Smooth muscle cell (in vitro differentiated cells): ENCODE results near the gene COX14. TPM values are rescaled to one million over a fixed set of nuclear protein-coding genes. Genes with fewer than 3 reads are reported as not detected.

Experiments
- DNase-seq: peaks from one replicate; lab custom pipeline; 2025; ENCODE audit not compliant: unreplicated experiment; lab: John Stamatoyannopoulos, UW
- H2AFZ ChIP-seq: fragments of 200-600 bp; sonication (generic); 2 replicates; pipeline ENCODE4 v1.6.0; 2016; ENCODE audit warnings: antibody characterized with exemption, low read depth, mild to moderate bottlenecking
- H3F3A ChIP-seq: fragments of 200-600 bp; sonication (generic); 2 replicates; pipeline ENCODE4 v1.6.0; 2017; ENCODE audit warnings: antibody characterized with exemption, low read depth
- H3K27ac ChIP-seq: fragments of 200-600 bp; sonication (generic); 2 replicates; pipeline ENCODE4 v1.5.1; 2016; ENCODE audit warnings: low read depth, mild to moderate bottlenecking
- H3K27me3 ChIP-seq: fragments of 200-600 bp; sonication (generic); 2 replicates; pipeline ENCODE4 v1.6.1; 2016; ENCODE audit warnings: low read depth, mild to moderate bottlenecking
- H3K36me3 ChIP-seq: fragments of 200-600 bp; sonication (generic); 2 replicates; pipeline ENCODE4 v1.5.1; 2016; ENCODE audit warnings: low read depth
- H3K4me1 ChIP-seq: fragments of 200-600 bp; sonication (generic); 2 replicates; pipeline ENCODE4 v1.5.1; 2016; ENCODE audit warnings: low read depth
- H3K4me2 ChIP-seq: fragments of 200-600 bp; sonication (generic); 2 replicates; pipeline ENCODE4 v1.6.0; 2016; ENCODE audit warnings: mild to moderate bottlenecking
- H3K4me3 ChIP-seq: fragments of 200-600 bp; sonication (generic); 2 replicates; pipeline ENCODE4 v1.5.1; 2016; ENCODE audit warnings: mild to moderate bottlenecking
- H3K79me2 ChIP-seq: fragments of 200-600 bp; sonication (generic); 2 replicates; pipeline ENCODE4 v1.6.0; 2016; ENCODE audit warnings: low read depth, mild to moderate bottlenecking
- H3K9ac ChIP-seq: fragments of 200-600 bp; sonication (generic); 2 replicates; pipeline ENCODE4 v1.6.0; 2016; ENCODE audit warnings: low read depth
- H3K9me3 ChIP-seq: fragments of 200-600 bp; sonication (generic); replicated peaks from 2 replicates; pipeline ENCODE4 v1.5.1; 2016; ENCODE audit warnings: low read depth
- H4K20me1 ChIP-seq: fragments of 200-600 bp; sonication (generic); 2 replicates; pipeline ENCODE4 v1.6.0; 2016; ENCODE audit warnings: low read depth
- WGBS: methylation state at CpG from one replicate; pipeline ENCODE4 v1.1.7; 2016; ENCODE audit warnings: low lambda C conversion rate; 5-methylcytosine and 5-hydroxymethylcytosine counted together
- polyA plus RNA-seq: library from polyadenylated mRNA; unstranded; fragments of >200 nt; fragmentation: Nextera tagmentation; extraction: Ambion mirVana; gene quantifications from 2 replicates; pipeline ENCODE4 v1.2.1, GENCODE V29; 2016
- total RNA-seq: library from RNA; depleted of rRNA; stranded (reverse); fragments of >200 nt; gene quantifications from 2 replicates; pipeline ENCODE4 v1.2.3, GENCODE V29; 2014
- TF ChIP-seq, protein P1 (sequence below): fragments of 200-600 bp; sonication (generic); IDR thresholded peaks from 2 replicates; pipeline ENCODE4 v1.5.1; 2017; ENCODE audit warnings: borderline replicate concordance, mild to moderate bottlenecking, antibody characterized with exemption; ENCODE audit not compliant: insufficient read depth, poor library complexity, severe bottlenecking

COX14 gene
- total and polyA plus RNA-seq, 2 experiments from 2014 or later = 18.6 to 67.9 TPM

GRCh38 chr12:50074936-50075807, 36.9 kb upstream of the COX14 start:
- TF ChIP-seq, protein P1, sequence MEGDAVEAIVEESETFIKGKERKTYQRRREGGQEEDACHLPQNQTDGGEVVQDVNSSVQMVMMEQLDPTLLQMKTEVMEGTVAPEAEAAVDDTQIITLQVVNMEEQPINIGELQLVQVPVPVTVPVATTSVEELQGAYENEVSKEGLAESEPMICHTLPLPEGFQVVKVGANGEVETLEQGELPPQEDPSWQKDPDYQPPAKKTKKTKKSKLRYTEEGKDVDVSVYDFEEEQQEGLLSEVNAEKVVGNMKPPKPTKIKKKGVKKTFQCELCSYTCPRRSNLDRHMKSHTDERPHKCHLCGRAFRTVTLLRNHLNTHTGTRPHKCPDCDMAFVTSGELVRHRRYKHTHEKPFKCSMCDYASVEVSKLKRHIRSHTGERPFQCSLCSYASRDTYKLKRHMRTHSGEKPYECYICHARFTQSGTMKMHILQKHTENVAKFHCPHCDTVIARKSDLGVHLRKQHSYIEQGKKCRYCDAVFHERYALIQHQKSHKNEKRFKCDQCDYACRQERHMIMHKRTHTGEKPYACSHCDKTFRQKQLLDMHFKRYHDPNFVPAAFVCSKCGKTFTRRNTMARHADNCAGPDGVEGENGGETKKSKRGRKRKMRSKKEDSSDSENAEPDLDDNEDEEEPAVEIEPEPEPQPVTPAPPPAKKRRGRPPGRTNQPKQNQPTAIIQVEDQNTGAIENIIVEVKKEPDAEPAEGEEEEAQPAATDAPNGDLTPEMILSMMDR = peak; percentile 87
- no peaks in the 10 kb centered on the region for H3K9me3 ChIP-seq
- H3F3A ChIP-seq = no peaks in the 10 kb centered on the region
- H3K9ac ChIP-seq = no peak overlapping the region
- H3K79me2 ChIP-seq = no peaks in the 10 kb centered on the region
- no peak overlapping the region for H2AFZ ChIP-seq
- no peak overlapping the region for H3K4me3 ChIP-seq
- 15% methylated on average over 9 of the region's 9 CpGs for WGBS
- H3K4me1 ChIP-seq = no peaks in the 10 kb centered on the region
- no peak overlapping the region for H3K27ac ChIP-seq
- no peaks in the 10 kb centered on the region for H4K20me1 ChIP-seq
- no peaks in the 10 kb centered on the region for H3K36me3 ChIP-seq
- DNase-seq = peak; percentile 54
- no peak overlapping the region for H3K4me2 ChIP-seq
- no peaks in the 10 kb centered on the region for H3K27me3 ChIP-seq

DNA sequence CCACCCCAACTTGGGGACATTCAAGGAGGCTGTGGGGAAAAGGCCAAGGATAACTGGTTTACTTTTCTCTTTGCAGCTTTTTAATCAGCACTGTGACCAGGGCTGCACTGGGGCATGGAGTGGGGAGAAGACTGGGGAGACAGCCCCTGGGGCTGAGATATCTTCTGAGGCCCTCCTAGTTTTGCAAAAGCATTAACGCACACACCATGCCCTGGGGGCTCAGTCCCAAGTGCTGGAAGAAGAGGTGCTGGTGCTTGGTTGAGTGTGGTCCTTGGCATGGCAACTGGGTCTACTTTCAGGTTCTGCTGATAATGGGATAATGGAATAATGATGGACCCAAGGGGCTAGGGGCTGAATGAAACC, 36.2 kb upstream of the COX14 start:
- Histone ChIP-seq H3K4me2 (no peak overlapping the region), H3K36me3 (no peaks in the 10 kb centered on the region), H3K4me1 (no peaks in the 10 kb centered on the region), H3K4me3 (no peak overlapping the region), H3K9me3 (no peaks in the 10 kb centered on the region), H3K27ac (no peak overlapping the region), H3K79me2 (no peaks in the 10 kb centered on the region), H2AFZ (no peak overlapping the region), H3F3A (no peaks in the 10 kb centered on the region), H3K9ac (no peak overlapping the region), H3K27me3 (no peaks in the 10 kb centered on the region), H4K20me1 (no peaks in the 10 kb centered on the region)
- 95% methylated on average over 1 of the region's 1 CpG for WGBS
- TF ChIP-seq, protein P1 = no peak
- DNase-seq = no peak

- no peaks in the 10 kb centered on the region for H3K79me2 ChIP-seq
- H3K36me3 ChIP-seq = no peaks in the 10 kb centered on the region
- no peaks in the 10 kb centered on the region for H3F3A ChIP-seq
- H3K4me3 ChIP-seq = no peak overlapping the region
- TF ChIP-seq, protein P1 = no peak
- H2AFZ ChIP-seq = no peak overlapping the region
- no peaks in the 10 kb centered on the region for H3K27me3 ChIP-seq
- no peak for DNase-seq
- H3K4me1 ChIP-seq = no peaks in the 10 kb centered on the region
- no peak overlapping the region for H3K9ac ChIP-seq
- H4K20me1 ChIP-seq = no peaks in the 10 kb centered on the region
- H3K4me2 ChIP-seq = no peak overlapping the region
- no peak overlapping the region for H3K27ac ChIP-seq
- no peaks in the 10 kb centered on the region for H3K9me3 ChIP-seq
- WGBS = 94% methylated on average over 12 of the region's 12 CpGs
Measured at GRCh38 chr12:50077099-50077498, 34.9 kb upstream of the COX14 start.

GRCh38 chr12:50078281-50078680, 33.8 kb upstream of the COX14 start:
- Histone ChIP-seq H3K9ac (no peak overlapping the region), H3K36me3 (no peaks in the 10 kb centered on the region), H3K4me1 (no peaks in the 10 kb centered on the region), H4K20me1 (no peaks in the 10 kb centered on the region), H2AFZ (no peak overlapping the region), H3K9me3 (no peaks in the 10 kb centered on the region), H3K4me2 (no peak overlapping the region), H3K27ac (no peak overlapping the region), H3K27me3 (no peaks in the 10 kb centered on the region), H3F3A (no peaks in the 10 kb centered on the region), H3K79me2 (no peaks in the 10 kb centered on the region), H3K4me3 (no peak overlapping the region)
- no peak for DNase-seq
- 92% methylated on average over 9 of the region's 10 CpGs for WGBS
- TF ChIP-seq, protein P1 = no peak
